Measurements from ENCODE around the gene CALM3.

Gene CALM3

DNA sequence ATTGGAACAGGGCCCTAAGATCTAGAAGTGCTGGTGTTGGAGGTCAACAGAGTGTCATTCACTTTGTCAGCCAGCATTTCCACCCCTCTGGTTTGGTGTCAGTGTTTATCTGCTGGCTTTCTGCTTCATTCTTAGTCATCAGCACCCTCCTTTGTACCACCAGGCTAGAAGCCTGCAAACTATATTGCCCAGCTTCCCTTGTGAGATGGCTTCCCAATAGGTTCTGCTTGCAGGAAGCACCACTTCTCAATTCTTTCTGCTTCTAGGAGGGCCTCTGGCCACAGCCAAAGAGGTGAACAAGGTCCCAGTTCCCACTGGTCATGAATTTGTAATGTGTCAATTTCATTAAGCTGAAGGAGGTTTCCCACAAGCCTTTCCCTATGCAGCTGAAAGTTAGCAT is 36.4 kb upstream of the CALM3 start:
- no peak for DNase-seq (ENCODE audit: low read depth)
- no peak overlapping the region for H3K4me3 ChIP-seq (ENCODE audit: control insufficient read depth, low read depth, low read length)
- TF ChIP-seq, protein P1, sequence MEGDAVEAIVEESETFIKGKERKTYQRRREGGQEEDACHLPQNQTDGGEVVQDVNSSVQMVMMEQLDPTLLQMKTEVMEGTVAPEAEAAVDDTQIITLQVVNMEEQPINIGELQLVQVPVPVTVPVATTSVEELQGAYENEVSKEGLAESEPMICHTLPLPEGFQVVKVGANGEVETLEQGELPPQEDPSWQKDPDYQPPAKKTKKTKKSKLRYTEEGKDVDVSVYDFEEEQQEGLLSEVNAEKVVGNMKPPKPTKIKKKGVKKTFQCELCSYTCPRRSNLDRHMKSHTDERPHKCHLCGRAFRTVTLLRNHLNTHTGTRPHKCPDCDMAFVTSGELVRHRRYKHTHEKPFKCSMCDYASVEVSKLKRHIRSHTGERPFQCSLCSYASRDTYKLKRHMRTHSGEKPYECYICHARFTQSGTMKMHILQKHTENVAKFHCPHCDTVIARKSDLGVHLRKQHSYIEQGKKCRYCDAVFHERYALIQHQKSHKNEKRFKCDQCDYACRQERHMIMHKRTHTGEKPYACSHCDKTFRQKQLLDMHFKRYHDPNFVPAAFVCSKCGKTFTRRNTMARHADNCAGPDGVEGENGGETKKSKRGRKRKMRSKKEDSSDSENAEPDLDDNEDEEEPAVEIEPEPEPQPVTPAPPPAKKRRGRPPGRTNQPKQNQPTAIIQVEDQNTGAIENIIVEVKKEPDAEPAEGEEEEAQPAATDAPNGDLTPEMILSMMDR (conservative IDR thresholded peaks at IDR 0.05; ENCODE audit: control insufficient read depth, insufficient read depth, low read depth, low read length): no peak

DNA sequence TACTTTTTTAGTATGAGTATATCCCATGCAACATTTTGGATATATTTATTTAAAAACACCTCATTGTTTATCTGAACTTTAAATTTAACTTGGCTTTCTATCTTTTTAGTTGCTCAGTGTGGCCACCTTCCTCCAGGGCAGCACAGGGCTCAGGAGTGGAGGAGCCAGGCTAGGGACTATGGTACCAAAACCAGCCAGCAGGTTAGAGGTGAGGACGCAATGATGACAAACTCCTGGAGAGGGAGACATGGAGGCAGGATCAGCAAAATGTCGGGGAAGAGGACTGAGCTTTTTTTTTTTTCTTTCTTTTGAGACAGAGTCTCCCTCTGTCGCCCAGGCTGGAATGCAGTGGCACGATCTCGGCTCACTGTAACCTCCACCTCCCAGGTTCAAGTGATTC is 29.6 kb upstream of the CALM3 start:
- TF ChIP-seq, protein P1 (conservative IDR thresholded peaks at IDR 0.05; ENCODE audit: control insufficient read depth, insufficient read depth, low read depth, low read length): peak; percentile 26
- no peak overlapping the region for H3K4me3 ChIP-seq (ENCODE audit: control insufficient read depth, low read depth, low read length)
- peak; percentile 28 for DNase-seq (ENCODE audit: low read depth)

DNA sequence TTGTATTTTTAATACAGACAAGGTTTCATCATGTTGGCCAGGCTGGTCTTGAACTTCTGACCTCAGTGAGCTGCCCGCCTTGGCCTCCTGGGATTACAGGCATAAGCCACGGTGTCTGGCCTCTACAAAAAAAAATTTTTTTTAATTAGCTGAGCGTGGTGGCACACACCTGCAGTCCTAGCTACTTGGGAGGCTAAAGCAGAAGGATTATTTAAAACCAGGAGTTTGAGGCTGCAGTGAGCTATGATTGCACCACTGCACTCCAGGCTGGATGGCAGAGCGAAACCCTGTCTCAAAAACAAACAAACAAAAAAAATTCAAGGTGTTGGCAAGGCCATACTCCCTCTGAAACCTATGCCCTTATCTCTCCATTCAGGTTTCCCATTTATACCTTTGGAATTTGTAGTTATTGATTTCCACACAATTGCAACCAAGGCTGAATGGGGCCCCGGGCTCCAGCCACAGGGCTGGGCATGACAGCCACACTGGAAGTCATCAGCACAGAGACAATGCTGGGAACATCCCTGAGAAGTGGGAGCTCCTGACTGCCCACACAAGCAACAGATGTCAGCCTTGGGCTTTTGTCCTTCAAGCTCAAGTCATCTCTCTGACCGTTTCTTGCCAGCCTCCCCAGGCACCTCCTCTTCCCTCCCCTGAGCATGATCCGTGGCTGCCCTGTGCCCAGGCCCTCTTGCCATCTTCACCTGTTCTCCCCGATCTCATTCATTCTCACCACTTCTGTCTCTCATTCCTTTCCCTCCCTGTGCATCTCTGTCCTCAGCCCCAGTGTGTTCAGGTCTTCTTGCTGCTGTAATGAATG is 27.2 kb upstream of the CALM3 start:
- TF ChIP-seq, protein P1 (conservative IDR thresholded peaks at IDR 0.05; ENCODE audit: control insufficient read depth, insufficient read depth, low read depth, low read length): no peak
- H3K4me3 ChIP-seq (ENCODE audit: control insufficient read depth, low read depth, low read length): no peak overlapping the region

DNA sequence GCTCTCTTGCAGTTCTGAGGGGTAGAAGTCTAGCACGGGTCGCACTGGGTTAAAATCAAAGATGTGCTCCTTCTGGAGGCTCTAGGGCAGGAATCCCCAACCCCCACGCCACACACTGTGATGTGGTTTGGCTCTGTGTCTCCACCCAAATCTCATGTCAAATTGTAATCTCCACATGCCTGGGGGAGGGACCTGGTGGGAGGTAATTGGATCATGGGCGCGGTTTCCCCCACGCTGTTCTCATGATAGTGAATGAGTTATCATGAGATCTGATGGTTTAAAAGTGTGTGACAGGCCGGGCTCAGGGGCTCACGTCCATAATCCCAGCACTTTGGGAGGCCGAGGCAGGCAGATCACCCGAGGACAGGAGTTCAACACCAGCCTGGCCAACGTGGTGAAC is 26.6 kb upstream of the CALM3 start:
- DNase-seq (ENCODE audit: low read depth): peak; percentile 15
- no peak overlapping the region for H3K4me3 ChIP-seq (ENCODE audit: control insufficient read depth, low read depth, low read length)
- TF ChIP-seq, protein P1 (conservative IDR thresholded peaks at IDR 0.05; ENCODE audit: control insufficient read depth, insufficient read depth, low read depth, low read length): no peak

More for the DNA sequence above, 27.2 kb upstream of the CALM3 start:
- DNase-seq (ENCODE audit: low read depth): no peak

DNA sequence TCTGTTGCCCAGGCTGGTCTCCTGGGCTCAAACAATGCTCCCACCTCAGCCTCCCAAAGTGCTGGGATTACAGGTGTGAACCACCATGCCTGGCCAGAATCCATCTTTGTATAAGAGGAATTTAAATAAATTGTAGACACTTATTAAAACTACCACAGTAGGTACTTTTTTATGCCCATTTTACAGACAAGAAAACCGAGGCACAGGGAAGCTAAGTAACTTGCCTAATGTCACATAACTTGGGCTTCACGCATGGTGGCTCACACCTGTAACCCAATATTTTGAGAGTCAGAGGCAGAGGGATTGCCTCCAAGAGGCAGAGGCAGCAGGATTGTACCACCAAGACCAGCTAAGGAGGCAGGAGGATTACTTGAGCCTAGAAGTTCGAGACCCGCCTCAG is 22.7 kb upstream of the CALM3 start:
- H3K4me3 ChIP-seq (ENCODE audit: control insufficient read depth, low read depth, low read length): no peak overlapping the region
- TF ChIP-seq, protein P1 (conservative IDR thresholded peaks at IDR 0.05; ENCODE audit: control insufficient read depth, insufficient read depth, low read depth, low read length): no peak
- no peak for DNase-seq (ENCODE audit: low read depth)

DNA sequence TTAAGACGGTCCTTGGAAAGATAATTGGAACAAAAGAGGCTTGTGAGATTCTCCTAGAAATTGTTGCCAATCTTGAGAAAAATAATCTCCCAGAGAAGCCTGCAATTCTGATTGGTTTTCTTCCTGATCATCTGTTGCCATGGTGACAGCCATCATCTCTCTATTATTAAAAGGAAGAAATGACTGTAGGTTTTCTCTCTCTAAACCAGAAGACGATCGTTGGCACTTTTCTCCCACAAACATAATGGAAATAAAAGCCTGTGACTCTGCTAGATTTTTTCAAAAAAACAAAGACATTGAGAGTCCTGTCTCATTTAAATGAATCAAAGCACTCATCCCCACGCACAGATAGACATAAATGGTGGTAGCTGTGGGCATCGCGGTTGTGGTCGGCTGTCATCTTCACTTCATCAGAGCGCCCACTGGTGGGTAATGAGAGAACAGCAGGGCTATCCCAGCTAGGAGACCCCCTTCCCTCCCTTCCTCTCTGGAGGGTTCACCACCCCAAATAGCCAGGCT is 21.7 kb upstream of the CALM3 start:
- TF ChIP-seq, protein P1 (conservative IDR thresholded peaks at IDR 0.05; ENCODE audit: control insufficient read depth, insufficient read depth, low read depth, low read length): no peak
- no peak for DNase-seq (ENCODE audit: low read depth)
- H3K4me3 ChIP-seq (ENCODE audit: control insufficient read depth, low read depth, low read length): no peak overlapping the region

Measured in fibroblast of mammary gland (primary cell).